OCI-LY7 (cell line): ENCODE measurements around the gene CCDC77. TPM values are rescaled to one million over a fixed set of nuclear protein-coding genes. Genes with fewer than 3 reads are reported as not detected.

Source experiments
- BruUV-seq: library from RNA; stranded (reverse); fragments of 400-500 nt; replicated peaks from 2 replicates; lab custom pipeline; 2021; lab: Mats Ljungman, UMichigan
- CTCF ChIA-PET: fragments of 300-600 bp; sonication (Branson Sonifier 250); formaldehyde crosslinking; loops from one replicate; lab custom pipeline; 2022; ENCODE audit warnings: antibody characterized with exemption; ENCODE audit not compliant: unreplicated experiment; lab: Charles Lee
- POLR2A ChIA-PET: fragments of 300-600 bp; sonication (Branson Sonifier 250); formaldehyde crosslinking; loops from one replicate; lab custom pipeline; 2022; ENCODE audit warnings: antibody characterized with exemption; lab: Charles Lee
- DNase-seq: peaks from one replicate; pipeline ENCODE4 v3.0.0-alpha.2; 2015; ENCODE audit warnings: low spot score
- H2AFZ ChIP-seq: fragments of 200-600 bp; sonication (generic), shearing (Covaris generic); 2 replicates; pipeline ENCODE4 v1.6.1; 2014; ENCODE audit warnings: mild to moderate bottlenecking, antibody characterized with exemption, low read length, moderate library complexity
- H3K27ac ChIP-seq: fragments of 200-600 bp; sonication (generic); 2 replicates; pipeline ENCODE4 v1.5.1; 2014; ENCODE audit warnings: mixed run types, low read depth, mild to moderate bottlenecking, moderate library complexity, low read length, inconsistent platforms; ENCODE audit not compliant: poor library complexity, severe bottlenecking
- H3K36me3 ChIP-seq: fragments of 200-600 bp; sonication (generic); 2 replicates; pipeline ENCODE4 v1.6.1; 2014; ENCODE audit warnings: mild to moderate bottlenecking, antibody characterized with exemption, low read length, moderate library complexity, mixed read lengths; ENCODE audit not compliant: insufficient read depth
- H3K4me1 ChIP-seq: fragments of 200-600 bp; sonication (generic); 2 replicates; pipeline ENCODE4 v1.5.1; 2014; ENCODE audit warnings: mild to moderate bottlenecking, low read length; ENCODE audit not compliant: insufficient read depth, poor library complexity, severe bottlenecking
- H3K4me2 ChIP-seq: fragments of 200-600 bp; sonication (generic); 2 replicates; pipeline ENCODE4 v1.6.1; 2014; ENCODE audit warnings: mild to moderate bottlenecking, low read length
- H3K4me3 ChIP-seq: fragments of 200-600 bp; sonication (generic); 2 replicates; pipeline ENCODE4 v1.5.1; 2014; ENCODE audit warnings: mild to moderate bottlenecking, low read depth, low read length; ENCODE audit not compliant: poor library complexity, severe bottlenecking
- H3K79me2 ChIP-seq: fragments of 200-600 bp; sonication (generic); 2 replicates; pipeline ENCODE4 v1.6.1; 2016; ENCODE audit warnings: low read depth, mild to moderate bottlenecking, low read length, moderate library complexity, mixed read lengths; ENCODE audit not compliant: insufficient read depth
- H3K9me2 ChIP-seq: fragments of 200-600 bp; sonication (generic); 2 replicates; pipeline ENCODE4 v1.6.1; 2016; ENCODE audit warnings: mild to moderate bottlenecking, low read length, mixed read lengths; ENCODE audit not compliant: insufficient read depth
- H3K9me3 ChIP-seq: fragments of 200-600 bp; sonication (generic); 2 replicates; pipeline ENCODE4 v1.6.1; 2014; ENCODE audit warnings: mild to moderate bottlenecking, mixed run types, low read length, mixed read lengths
- H4K20me1 ChIP-seq: fragments of 200-600 bp; sonication (generic); 2 replicates; pipeline ENCODE4 v1.6.1; 2014; ENCODE audit warnings: mild to moderate bottlenecking, antibody characterized with exemption, low read length, moderate library complexity, mixed read lengths; ENCODE audit not compliant: insufficient read depth
- CTCF ChIP-seq: fragments of 200-600 bp; sonication (generic); conservative IDR thresholded peaks from 2 replicates; pipeline ENCODE4 v1.5.1; 2014; ENCODE audit warnings: mild to moderate bottlenecking, antibody characterized with exemption, low read length, moderate library complexity, mixed read lengths
- EZH2phosphoT487 ChIP-seq: fragments of 200-600 bp; sonication (generic); IDR thresholded peaks from 2 replicates; pipeline ENCODE4 v1.6.1; 2018; ENCODE audit warnings: low read depth, borderline replicate concordance, mild to moderate bottlenecking, mixed run types, antibody characterized with exemption, low read length, moderate library complexity, mixed read lengths
- intact Hi-C: fragments of 100-400 bp; cut with micrococcal nuclease; formaldehyde crosslinking; loops from one replicate; pipeline ENCODE4 v1.10.0; 2022; ENCODE audit not compliant: unreplicated experiment
- total RNA-seq, 2 experiments: library from RNA; depleted of rRNA in 1 of 2; stranded (reverse); fragments of >200 nt in 1 of 2; shearing (Covaris generic) in 1 of 2; gene quantifications; 2 replicates each; pipeline ENCODE4 v1.2.3, GENCODE V29; 2014 to 2022

CCDC77 gene
- total RNA-seq, 2 experiments from 2014 or later = 22.2 to 22.5 TPM

GRCh38 chr12:470133-470532, 68.7 kb downstream of the CCDC77 start:
- Histone ChIP-seq H3K4me1 (peaks cover under 1% of the 10 kb centered on the region), H3K9me3 (no peaks in the 10 kb centered on the region), H3K4me2 (no peak overlapping the region), H4K20me1 (no peaks in the 10 kb centered on the region), H3K79me2 (no peaks in the 10 kb centered on the region), H3K4me3 (no peak overlapping the region), H3K27ac (no peak overlapping the region), H3K36me3 (no peaks in the 10 kb centered on the region), H3K9me2 (no peaks in the 10 kb centered on the region), H2AFZ (no peak overlapping the region)
- ChIA-PET CTCF (no interaction called here), POLR2A (no interaction called here)
- DNase-seq = no peak
- no TSS peak for BruUV-seq
- intact Hi-C loops = no loop called here
- TF ChIP-seq EZH2phosphoT487 (no peak), CTCF (no peak)

GRCh38 chr12:473198-473597, 71.8 kb downstream of the CCDC77 start:
- H3K9me3 ChIP-seq = no peaks in the 10 kb centered on the region
- BruUV-seq = no TSS peak
- ChIA-PET POLR2A (no interaction called here), CTCF (no interaction called here)
- no peaks in the 10 kb centered on the region for H4K20me1 ChIP-seq
- no peak overlapping the region for H3K4me2 ChIP-seq
- H3K4me3 ChIP-seq = no peak overlapping the region
- no peaks in the 10 kb centered on the region for H3K9me2 ChIP-seq
- peaks cover 3% of the 10 kb centered on the region for H3K4me1 ChIP-seq
- H3K79me2 ChIP-seq = no peaks in the 10 kb centered on the region
- TF ChIP-seq EZH2phosphoT487 (no peak), CTCF (no peak)
- DNase-seq = no peak
- intact Hi-C loops = no loop called here
- no peaks in the 10 kb centered on the region for H3K36me3 ChIP-seq
- H3K27ac ChIP-seq = no peak overlapping the region
- no peak overlapping the region for H2AFZ ChIP-seq

- no TSS peak for BruUV-seq
- no peaks in the 10 kb centered on the region for H4K20me1 ChIP-seq
- H3K27ac ChIP-seq = no peak overlapping the region
- intact Hi-C loops = no loop called here
- no peaks in the 10 kb centered on the region for H3K9me3 ChIP-seq
- DNase-seq = no peak
- no peak for TF ChIP-seq CTCF
- H2AFZ ChIP-seq = no peak overlapping the region
- CTCF ChIA-PET = no interaction called here
- H3K4me2 ChIP-seq = no peak overlapping the region
- POLR2A ChIA-PET = no interaction called here
- H3K79me2 ChIP-seq = no peaks in the 10 kb centered on the region
- H3K4me3 ChIP-seq = no peak overlapping the region
- peaks cover 3% of the 10 kb centered on the region for H3K4me1 ChIP-seq
- H3K9me2 ChIP-seq = no peaks in the 10 kb centered on the region
- no peaks in the 10 kb centered on the region for H3K36me3 ChIP-seq
Observed at GRCh38 chr12:473863-474577, 72.6 kb downstream of the CCDC77 start.
